ENCODE data around the gene AMFR. TPM values are rescaled to one million over a fixed set of nuclear protein-coding genes. Genes with fewer than 3 reads are reported as not detected.

Gene AMFR
- total RNA-seq, 1 donor from 2014 or later = 136 TPM

GRCh38 chr16:56364865-56365264 lies 60.5 kb downstream of the AMFR start:
- no peak for DNase-seq (ENCODE audit: extremely low spot score, unreplicated experiment)
- no peak for TF ChIP-seq CTCF (IDR thresholded peaks at IDR 0.05)
- Mint-ChIP-seq H3K4me3 (ENCODE audit: unreplicated experiment) (no peak overlapping the region), H3K27ac (ENCODE audit: unreplicated experiment) (no peak overlapping the region), H3K27me3 (ENCODE audit: unreplicated experiment) (no peaks in the 10 kb centered on the region), H3K9me3 (ENCODE audit: unreplicated experiment) (no peaks in the 10 kb centered on the region), H3K36me3 (ENCODE audit: unreplicated experiment) (peaks cover 36% of the 10 kb centered on the region), H3K4me1 (ENCODE audit: unreplicated experiment) (peaks cover 3% of the 10 kb centered on the region)

GRCh38 chr16:56363781-56364565 lies 61.4 kb downstream of the AMFR start:
- Mint-ChIP-seq H3K27ac (ENCODE audit: unreplicated experiment) (no peak overlapping the region), H3K27me3 (ENCODE audit: unreplicated experiment) (no peaks in the 10 kb centered on the region), H3K4me1 (ENCODE audit: unreplicated experiment) (peaks cover 3% of the 10 kb centered on the region), H3K9me3 (ENCODE audit: unreplicated experiment) (no peaks in the 10 kb centered on the region), H3K4me3 (ENCODE audit: unreplicated experiment) (no peak overlapping the region), H3K36me3 (ENCODE audit: unreplicated experiment) (peaks cover 35% of the 10 kb centered on the region)
- TF ChIP-seq CTCF (IDR thresholded peaks at IDR 0.05) = no peak
- DNase-seq (ENCODE audit: extremely low spot score, unreplicated experiment) = no peak

- Mint-ChIP-seq H3K27me3 (ENCODE audit: unreplicated experiment) (no peaks in the 10 kb centered on the region), H3K27ac (ENCODE audit: unreplicated experiment) (no peak overlapping the region), H3K9me3 (ENCODE audit: unreplicated experiment) (no peaks in the 10 kb centered on the region), H3K4me3 (ENCODE audit: unreplicated experiment) (no peak overlapping the region), H3K4me1 (ENCODE audit: unreplicated experiment) (peaks cover 7% of the 10 kb centered on the region), H3K36me3 (ENCODE audit: unreplicated experiment) (peaks cover 29% of the 10 kb centered on the region)
- DNase-seq (ENCODE audit: extremely low spot score, unreplicated experiment) = no peak
- TF ChIP-seq CTCF (IDR thresholded peaks at IDR 0.05) = no peak
Observed at GRCh38 chr16:56363181-56363716, 62.1 kb downstream of the AMFR start.

- Mint-ChIP-seq H3K36me3 (ENCODE audit: unreplicated experiment) (peaks cover 26% of the 10 kb centered on the region), H3K27me3 (ENCODE audit: unreplicated experiment) (no peaks in the 10 kb centered on the region), H3K9me3 (ENCODE audit: unreplicated experiment) (no peaks in the 10 kb centered on the region), H3K4me1 (ENCODE audit: unreplicated experiment) (peaks cover 12% of the 10 kb centered on the region), H3K4me3 (ENCODE audit: unreplicated experiment) (no peak overlapping the region), H3K27ac (ENCODE audit: unreplicated experiment) (no peak overlapping the region)
- no peak for TF ChIP-seq CTCF (IDR thresholded peaks at IDR 0.05)
- no peak for DNase-seq (ENCODE audit: extremely low spot score, unreplicated experiment)
Observed at GRCh38 chr16:56362706-56363105, 62.6 kb downstream of the AMFR start.

GRCh38 chr16:56362057-56362655 lies 63.2 kb downstream of the AMFR start:
- Mint-ChIP-seq H3K36me3 (ENCODE audit: unreplicated experiment) (peaks cover 23% of the 10 kb centered on the region), H3K27ac (ENCODE audit: unreplicated experiment) (no peak overlapping the region), H3K27me3 (ENCODE audit: unreplicated experiment) (no peaks in the 10 kb centered on the region), H3K4me3 (ENCODE audit: unreplicated experiment) (no peak overlapping the region), H3K4me1 (ENCODE audit: unreplicated experiment) (peaks cover 18% of the 10 kb centered on the region), H3K9me3 (ENCODE audit: unreplicated experiment) (no peaks in the 10 kb centered on the region)
- DNase-seq (ENCODE audit: extremely low spot score, unreplicated experiment) = no peak
- TF ChIP-seq CTCF (IDR thresholded peaks at IDR 0.05) = no peak

All from osteocyte (in vitro differentiated cells).